IPS-18a (cell line): Measurements from ENCODE around the gene ABCB9.

Experiments
- H3K27ac ChIP-seq: one replicate; pipeline ENCODE4 v1.5.1; 2013; ENCODE audit warnings: low read length
- H3K27me3 ChIP-seq: one replicate; pipeline ENCODE4 v1.6.1; 2013; ENCODE audit warnings: mild to moderate bottlenecking, low read length; ENCODE audit not compliant: control insufficient read depth, insufficient read depth
- H3K36me3 ChIP-seq: one replicate; pipeline ENCODE4 v1.6.1; 2013; ENCODE audit warnings: low read depth, low read length; ENCODE audit not compliant: control insufficient read depth
- H3K4me1 ChIP-seq: one replicate; pipeline ENCODE4 v1.6.1; 2013; ENCODE audit warnings: low read depth, low read length; ENCODE audit not compliant: control insufficient read depth
- H3K4me3 ChIP-seq: one replicate; pipeline ENCODE4 v1.5.1; 2013; ENCODE audit warnings: low read length
- H3K9ac ChIP-seq: one replicate; pipeline ENCODE4 v1.6.1; 2013; ENCODE audit warnings: mild to moderate bottlenecking, low read length, moderate library complexity
- H3K9me3 ChIP-seq: one replicate; pipeline ENCODE4 v1.6.1; 2013; ENCODE audit warnings: low read depth, low read length; ENCODE audit not compliant: control insufficient read depth

The ABCB9 gene

GRCh38 chr12:122992386-122992785, 26.1 kb upstream of the ABCB9 start:
- H3K9me3 ChIP-seq, result no peaks in the 10 kb centered on the region
- H3K4me1 ChIP-seq, result no peaks in the 10 kb centered on the region
- no peak overlapping the region for H3K9ac ChIP-seq
- no peak overlapping the region for H3K27ac ChIP-seq
- H3K27me3 ChIP-seq, result no peaks in the 10 kb centered on the region
- no peaks in the 10 kb centered on the region for H3K36me3 ChIP-seq
- H3K4me3 ChIP-seq, result no peak overlapping the region

- Histone ChIP-seq H3K36me3 (no peaks in the 10 kb centered on the region), H3K27ac (no peak overlapping the region), H3K4me3 (no peak overlapping the region), H3K4me1 (no peaks in the 10 kb centered on the region), H3K27me3 (no peaks in the 10 kb centered on the region), H3K9me3 (no peaks in the 10 kb centered on the region), H3K9ac (no peak overlapping the region)
Observed at GRCh38 chr12:122991623-122992275, 25.5 kb upstream of the ABCB9 start.

- H3K9ac ChIP-seq, result no peak overlapping the region
- no peaks in the 10 kb centered on the region for H3K4me1 ChIP-seq
- H3K4me3 ChIP-seq, result no peak overlapping the region
- no peaks in the 10 kb centered on the region for H3K9me3 ChIP-seq
- H3K27me3 ChIP-seq, result no peaks in the 10 kb centered on the region
- no peak overlapping the region for H3K27ac ChIP-seq
- H3K36me3 ChIP-seq, result no peaks in the 10 kb centered on the region
Observed at GRCh38 chr12:122990961-122991622, 24.8 kb upstream of the ABCB9 start.

DNA sequence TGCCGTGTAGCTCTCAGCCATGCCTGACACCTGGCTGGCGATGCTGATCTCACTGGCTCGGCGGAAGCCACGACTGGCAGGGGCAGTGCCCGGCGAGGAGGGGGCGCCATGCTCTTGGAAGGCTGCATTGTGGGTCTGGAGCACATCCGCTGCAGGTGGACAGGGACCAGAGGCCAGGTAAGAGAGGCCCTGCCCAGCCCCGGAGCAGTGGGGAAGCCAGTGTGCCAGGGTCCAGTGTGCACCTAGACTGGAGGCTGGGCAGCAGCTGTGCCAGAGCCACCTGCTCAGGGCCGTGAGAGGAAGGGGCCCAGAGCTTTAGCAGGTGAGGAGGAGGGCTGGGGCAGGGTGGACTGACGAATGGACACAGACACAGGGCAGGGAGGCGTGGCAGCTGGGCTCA, 24.3 kb upstream of the ABCB9 start:
- no peaks in the 10 kb centered on the region for H3K36me3 ChIP-seq
- no peak overlapping the region for H3K9ac ChIP-seq

DNA sequence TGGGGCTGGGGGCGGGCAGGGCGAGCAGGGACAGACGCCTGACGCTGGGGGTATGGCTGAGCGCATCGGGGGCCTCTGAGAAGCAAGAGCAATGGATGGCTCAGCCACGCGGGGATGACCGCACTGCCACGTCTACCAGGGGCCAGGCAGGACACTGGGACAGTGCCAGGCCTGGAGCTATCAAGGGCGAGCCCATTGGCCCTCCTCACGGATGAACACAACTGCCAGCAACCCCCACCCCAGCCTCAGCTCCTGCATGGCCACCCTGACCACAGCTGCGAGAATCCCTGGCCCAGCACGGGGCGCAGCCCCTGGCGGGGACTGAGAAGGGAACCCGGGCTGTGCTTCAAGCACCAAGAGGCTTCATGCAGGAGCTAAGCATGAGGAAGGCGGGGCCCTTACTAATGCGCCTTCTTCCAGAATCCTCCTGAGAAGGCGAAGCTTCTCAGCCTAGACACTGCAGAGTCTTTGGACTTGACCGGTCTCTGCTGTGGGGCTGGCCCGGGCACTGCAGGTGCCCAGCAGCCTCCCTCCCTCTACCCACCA, 23.7 kb upstream of the ABCB9 start:
- no peak overlapping the region for H3K4me3 ChIP-seq
- H3K27me3 ChIP-seq, result no peaks in the 10 kb centered on the region
- H3K9ac ChIP-seq, result no peak overlapping the region
- no peaks in the 10 kb centered on the region for H3K36me3 ChIP-seq
- no peaks in the 10 kb centered on the region for H3K9me3 ChIP-seq
- no peak overlapping the region for H3K27ac ChIP-seq
- no peaks in the 10 kb centered on the region for H3K4me1 ChIP-seq

More for the DNA sequence above, 24.3 kb upstream of the ABCB9 start:
- H3K4me1 ChIP-seq, result no peaks in the 10 kb centered on the region
- H3K27ac ChIP-seq, result no peak overlapping the region
- H3K27me3 ChIP-seq, result no peaks in the 10 kb centered on the region
- no peaks in the 10 kb centered on the region for H3K9me3 ChIP-seq
- no peak overlapping the region for H3K4me3 ChIP-seq

DNA sequence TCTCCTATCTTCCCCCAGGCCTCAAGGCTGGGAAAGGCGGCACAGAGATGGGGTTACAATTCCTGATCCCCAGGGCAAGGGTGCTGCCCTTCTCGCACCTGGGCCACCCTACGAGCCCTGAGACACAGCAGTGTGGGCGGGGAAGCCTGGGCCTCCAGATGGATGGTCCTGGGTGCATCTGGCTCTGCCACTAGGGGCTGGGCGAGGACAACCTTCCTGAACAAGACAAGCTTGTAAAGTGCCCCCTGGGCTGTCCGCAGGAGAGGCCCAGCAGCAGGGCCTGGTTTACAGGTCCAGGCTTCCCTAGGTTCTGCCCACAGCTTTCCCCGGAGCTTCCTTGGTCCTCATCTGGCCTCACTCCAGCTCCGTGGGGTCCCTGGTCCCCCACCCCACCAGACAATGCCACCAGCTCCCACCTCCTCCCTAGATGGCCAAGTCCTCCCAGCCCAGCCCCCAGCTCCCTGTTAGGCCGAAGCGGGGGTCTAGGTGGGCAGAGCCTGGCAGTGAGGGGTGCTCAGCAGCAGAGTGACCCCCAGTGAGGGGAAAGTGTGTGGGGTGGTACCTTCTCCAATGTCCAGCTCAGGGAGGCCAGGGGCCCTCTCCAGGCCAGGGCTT, 23.1 kb upstream of the ABCB9 start:
- H3K4me1 ChIP-seq, result no peaks in the 10 kb centered on the region
- no peaks in the 10 kb centered on the region for H3K36me3 ChIP-seq
- H3K27me3 ChIP-seq, result no peaks in the 10 kb centered on the region
- no peak overlapping the region for H3K27ac ChIP-seq
- H3K4me3 ChIP-seq, result no peak overlapping the region
- no peak overlapping the region for H3K9ac ChIP-seq
- H3K9me3 ChIP-seq, result no peaks in the 10 kb centered on the region

GRCh38 chr12:122988612-122989212, 22.4 kb upstream of the ABCB9 start:
- Histone ChIP-seq H3K27me3 (no peaks in the 10 kb centered on the region), H3K27ac (no peak overlapping the region), H3K9me3 (no peaks in the 10 kb centered on the region), H3K4me1 (peaks cover 3% of the 10 kb centered on the region), H3K9ac (no peak overlapping the region), H3K36me3 (no peaks in the 10 kb centered on the region), H3K4me3 (no peak overlapping the region)

DNA sequence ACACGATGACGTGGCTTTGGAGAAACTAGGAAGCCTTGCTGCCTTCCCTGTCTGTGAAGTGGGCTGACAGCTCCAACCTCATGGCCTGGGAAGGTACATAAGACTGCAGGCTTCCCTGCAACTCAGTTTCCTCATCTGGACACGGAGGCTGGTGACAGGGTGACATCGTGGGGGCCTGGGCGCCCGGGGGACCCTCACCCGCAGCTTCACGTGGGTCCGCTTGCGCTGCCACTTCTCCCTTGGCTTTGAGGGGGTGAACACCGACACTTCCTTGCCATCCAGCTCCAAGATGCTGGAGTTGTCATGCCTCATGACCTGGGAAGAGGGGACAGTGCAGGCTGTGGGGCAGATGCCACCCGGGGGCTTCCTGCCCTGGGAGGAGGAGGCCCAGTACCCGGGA, 21.8 kb upstream of the ABCB9 start:
- no peak overlapping the region for H3K27ac ChIP-seq
- H3K36me3 ChIP-seq, result peaks cover 3% of the 10 kb centered on the region
- no peak overlapping the region for H3K4me3 ChIP-seq
- H3K4me1 ChIP-seq, result peaks cover 3% of the 10 kb centered on the region
- no peaks in the 10 kb centered on the region for H3K27me3 ChIP-seq
- H3K9me3 ChIP-seq, result no peaks in the 10 kb centered on the region
- H3K9ac ChIP-seq, result no peak overlapping the region

DNA sequence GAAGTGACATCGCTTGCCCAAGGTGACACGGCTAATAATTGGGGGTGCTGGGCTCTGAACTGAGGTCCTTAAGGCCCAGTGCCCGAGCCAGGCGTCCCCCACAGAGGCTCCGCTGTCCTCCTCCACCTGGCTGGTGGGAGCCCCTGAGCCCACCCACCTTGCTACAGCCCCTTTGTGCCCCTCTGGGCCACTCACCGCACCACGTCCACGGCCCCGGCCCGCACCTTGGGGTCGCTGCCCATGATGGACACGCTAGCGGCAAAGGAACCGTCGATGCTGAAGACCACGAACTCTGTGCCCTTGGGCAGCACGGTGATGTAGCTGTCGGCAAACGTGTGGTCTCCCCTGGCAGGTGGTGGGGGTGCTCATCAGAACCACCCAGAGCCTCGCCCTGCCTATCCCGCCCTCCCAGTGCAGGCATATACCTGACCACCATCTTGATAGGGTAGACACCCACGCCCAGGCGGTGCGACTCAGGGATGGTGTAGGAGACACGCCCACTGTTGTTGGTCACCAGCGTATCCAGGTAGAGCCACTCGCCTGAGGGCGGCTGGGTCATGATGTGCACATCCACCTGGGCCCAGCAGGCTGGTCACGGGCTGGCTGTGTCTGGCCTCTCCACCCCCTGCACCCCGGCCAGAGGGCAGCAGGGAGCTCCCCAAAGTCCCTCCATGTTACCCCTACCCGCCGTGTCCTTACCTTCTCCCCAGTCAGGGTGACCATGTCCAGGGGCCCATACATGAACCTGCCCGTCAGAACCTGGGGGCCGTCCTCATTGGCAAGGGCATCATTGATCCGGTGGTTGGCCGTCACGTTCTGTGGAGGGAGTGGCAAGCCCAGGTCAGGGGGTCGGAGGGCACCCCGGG, 21.1 kb upstream of the ABCB9 start:
- Histone ChIP-seq H3K9me3 (no peaks in the 10 kb centered on the region), H3K4me3 (no peak overlapping the region), H3K9ac (no peak overlapping the region), H3K27me3 (no peaks in the 10 kb centered on the region), H3K4me1 (peaks cover 3% of the 10 kb centered on the region), H3K36me3 (peaks cover 4% of the 10 kb centered on the region), H3K27ac (no peak overlapping the region)

- H3K9me3 ChIP-seq, result no peaks in the 10 kb centered on the region
- no peak overlapping the region for H3K27ac ChIP-seq
- H3K4me3 ChIP-seq, result no peak overlapping the region
- peaks cover 3% of the 10 kb centered on the region for H3K4me1 ChIP-seq
- H3K9ac ChIP-seq, result no peak overlapping the region
- H3K27me3 ChIP-seq, result no peaks in the 10 kb centered on the region
- H3K36me3 ChIP-seq, result peaks cover 4% of the 10 kb centered on the region
Observed at GRCh38 chr12:122986258-122986871, 20.1 kb upstream of the ABCB9 start.
